ENCODE measurements around the gene SLC46A1.

GRCh38 chr17:28407974-28408306, 1.9 kb upstream of the SLC46A1 start:
- TF ChIP-seq CTCF (IDR thresholded peaks at IDR 0.05; ENCODE audit: low read depth, low read length, poor library complexity, severe bottlenecking) (no peak), EZH2phosphoT487 (IDR thresholded peaks at IDR 0.05; ENCODE audit: borderline replicate concordance, low read length) (no peak)
